Sigmoid colon (tissue), 7 donors: ENCODE measurements around the gene BORCS6. TPM values are rescaled to one million over a fixed set of nuclear protein-coding genes. Genes with fewer than 3 reads are reported as not detected.
A peak's percentile ranks its signal among the peaks of the same experiment; 100 is the strongest.

ENCODE experiments used
- DNase-seq: peaks from one replicate; pipeline ENCODE4 v3.0.0-alpha.2; 2019
- H3K27ac ChIP-seq, 4 donors: fragments of 200-600 bp; sonication (generic); one replicate each; pipeline ENCODE4 v1.5.1; 2016 to 2019; ENCODE audit warnings: mild to moderate bottlenecking in 1 of 4
- H3K27me3 ChIP-seq, 3 donors: fragments of 200-600 bp; sonication (generic); one replicate each; pipeline ENCODE4 v1.5.1; 2019; ENCODE audit warnings: mild to moderate bottlenecking in 1 of 3
- H3K36me3 ChIP-seq, 4 donors: fragments of 200-600 bp; sonication (generic); one replicate each; pipeline ENCODE4 v1.5.1; 2016 to 2019
- H3K4me1 ChIP-seq, 4 donors: fragments of 200-600 bp; sonication (generic); one replicate each; pipeline ENCODE4 v1.5.1; 2017 to 2019
- H3K4me3 ChIP-seq, 4 donors: fragments of 200-600 bp; sonication (generic); one replicate each; pipeline ENCODE4 v1.5.1; 2017 to 2019; ENCODE audit warnings: mild to moderate bottlenecking in 2 of 4, moderate library complexity in 1 of 4
- H3K9me3 ChIP-seq, 4 donors: fragments of 200-600 bp in 3 of 4; sonication (generic) in 3 of 4; one replicate each; pipeline versions ENCODE4 v1.5.1 to v1.6.1; 2013 to 2019
- CTCF ChIP-seq, 4 experiments: fragments of 450-650 bp in 3 of 4; fragments of 200-600 bp in 1 of 4; IDR thresholded peaks; one replicate each; pipeline ENCODE4 v1.5.1; 2016 to 2019; ENCODE audit warnings: antibody characterized with exemption in 4 of 4, mild to moderate bottlenecking in 3 of 4, moderate library complexity in 2 of 4
- EP300 ChIP-seq, 4 donors: sonication (generic); formaldehyde crosslinking; IDR thresholded peaks; one replicate each; pipeline ENCODE4 v1.6.1; 2017; ENCODE audit warnings: antibody characterized with exemption in 4 of 4
- POLR2A ChIP-seq, 2 donors: fragments of 450-650 bp; IDR thresholded peaks; one replicate each; pipeline ENCODE4 v1.6.1; 2016; ENCODE audit warnings: antibody characterized with exemption in 2 of 2, mild to moderate bottlenecking in 2 of 2, moderate library complexity in 2 of 2
- POLR2AphosphoS5 ChIP-seq, 4 donors: sonication (generic); formaldehyde crosslinking; IDR thresholded peaks; one replicate each; pipeline ENCODE4 v1.6.1; 2017; ENCODE audit warnings: antibody characterized with exemption in 4 of 4
- WGBS, 2 donors: extraction: QIAGEN DNeasy Blood & Tissue Kit; methylation state at CpG; one replicate each; pipeline ENCODE4 v1.1.7; 2013; 5-methylcytosine and 5-hydroxymethylcytosine counted together
- intact Hi-C: fragments of 100-400 bp; cut with DNase I; formaldehyde crosslinking; loops from one replicate; pipeline ENCODE4 v1.15.1; 2023
- polyA plus RNA-seq, 3 donors: library from polyadenylated mRNA; stranded (reverse); fragments of 200-250 nt; gene quantifications; one replicate each; pipeline ENCODE4 v1.2.3, GENCODE V29; 2013
- total RNA-seq, 4 donors: library from RNA; depleted of rRNA; stranded (reverse); fragments of >200 nt; gene quantifications; one replicate each; pipeline ENCODE4 v1.1.0, GENCODE V29; 2016
- donor health status: healthy with polysubstance abuse.
- donor health status: Bipolar disorder and iron deficiency.
- donor health status: healthy.

Gene BORCS6
- total and polyA plus RNA-seq, 7 donors: 7.7 to 17.7 (median 13.9) TPM

- Histone ChIP-seq H3K4me3 (peak overlapping the region in 1 of 4 donors; percentile 99), H3K36me3 (peaks cover 0 to 21% (median 14%) of the 10 kb centered on the region in 4 donors), H3K27me3 (no peaks in the 10 kb centered on the region), H3K9me3 (no peaks in the 10 kb centered on the region), H3K4me1 (peaks cover 0 to 67% (median 60%) of the 10 kb centered on the region in 4 donors), H3K27ac (peak overlapping the region; percentile 98 to 100 (median 99))
- no peak for TF ChIP-seq POLR2AphosphoS5 (IDR thresholded peaks at IDR 0.05)
- no peak for TF ChIP-seq POLR2A (IDR thresholded peaks at IDR 0.05)
- TF ChIP-seq EP300 (IDR thresholded peaks at IDR 0.05): no peak
- TF ChIP-seq CTCF (IDR thresholded peaks at IDR 0.05): no peak
- intact Hi-C loops: loop anchor here (5.0 kb wide), 1 partner anchor 62 kb away; no protein-coding TSS in a partner anchor
- peak; percentile 64 for DNase-seq
- WGBS, 2 donors: 45 to 69% methylated on average over 5 of the region's 5 CpGs
Observed at GRCh38 chr17:8160741-8161221, 29.2 kb downstream of the BORCS6 start.

GRCh38 chr17:8160224-8160577 lies 29.8 kb downstream of the BORCS6 start:
- no peaks in the 10 kb centered on the region for H3K27me3 ChIP-seq
- intact Hi-C loops: loop anchor here (5.0 kb wide), 1 partner anchor 62 kb away; no protein-coding TSS in a partner anchor
- DNase-seq: no peak
- no peaks in the 10 kb centered on the region for H3K9me3 ChIP-seq
- 46 to 75% methylated on average over 4 of the region's 4 CpGs for whole genome bisulfite sequencing, 2 donors
- H3K4me3 ChIP-seq: no peak overlapping the region
- TF ChIP-seq POLR2A (IDR thresholded peaks at IDR 0.05) (no peak), POLR2AphosphoS5 (IDR thresholded peaks at IDR 0.05) (no peak), EP300 (IDR thresholded peaks at IDR 0.05) (no peak), CTCF (IDR thresholded peaks at IDR 0.05) (no peak)
- H3K27ac ChIP-seq: peak overlapping the region; percentile 98 to 100 (median 99)
- H3K36me3 ChIP-seq: peaks cover 0 to 21% (median 14%) of the 10 kb centered on the region in 4 donors
- peaks cover 0 to 67% (median 60%) of the 10 kb centered on the region in 4 donors for H3K4me1 ChIP-seq

- Histone ChIP-seq H3K27me3 (no peaks in the 10 kb centered on the region), H3K27ac (peak overlapping the region; percentile 98 to 100 (median 99)), H3K36me3 (peaks cover 0 to 21% (median 14%) of the 10 kb centered on the region in 4 donors), H3K9me3 (no peaks in the 10 kb centered on the region), H3K4me1 (peaks cover 0 to 65% (median 59%) of the 10 kb centered on the region in 4 donors), H3K4me3 (no peak overlapping the region)
- intact Hi-C loops: loop anchor here (1.0 to 5.0 kb wide), 4 partner anchors 21 to 317 kb away; partner anchors contain the start of gene HES7
- TF ChIP-seq CTCF (IDR thresholded peaks at IDR 0.05) (no peak), POLR2AphosphoS5 (IDR thresholded peaks at IDR 0.05) (no peak), EP300 (IDR thresholded peaks at IDR 0.05) (no peak), POLR2A (IDR thresholded peaks at IDR 0.05) (no peak)
- peak; percentile 64 for DNase-seq
- 67 to 84% methylated on average over 4 of the region's 4 CpGs for WGBS, 2 donors
Observed at GRCh38 chr17:8159459-8160223, 30.3 kb downstream of the BORCS6 start.

- Histone ChIP-seq H3K27me3 (no peaks in the 10 kb centered on the region), H3K4me3 (no peak overlapping the region), H3K4me1 (peaks cover 0 to 59% (median 54%) of the 10 kb centered on the region in 4 donors), H3K9me3 (no peaks in the 10 kb centered on the region), H3K27ac (peak overlapping the region; percentile 98 to 100 (median 99)), H3K36me3 (peaks cover 0 to 21% (median 14%) of the 10 kb centered on the region in 4 donors)
- no peak for DNase-seq
- intact Hi-C loops: loop anchor here (1.0 to 5.0 kb wide), 3 partner anchors 21 to 317 kb away; partner anchors contain the start of gene HES7
- 50 to 62% methylated on average over 3 of the region's 3 CpGs for WGBS, 2 donors
- TF ChIP-seq CTCF (IDR thresholded peaks at IDR 0.05): peak in 1 of 4 experiments; percentile 2
- TF ChIP-seq EP300 (IDR thresholded peaks at IDR 0.05): no peak
Observed at GRCh38 chr17:8159032-8159400, 31.0 kb downstream of the BORCS6 start.
